ENCODE results near the gene CSNK1A1L.

The CSNK1A1L gene

DNA sequence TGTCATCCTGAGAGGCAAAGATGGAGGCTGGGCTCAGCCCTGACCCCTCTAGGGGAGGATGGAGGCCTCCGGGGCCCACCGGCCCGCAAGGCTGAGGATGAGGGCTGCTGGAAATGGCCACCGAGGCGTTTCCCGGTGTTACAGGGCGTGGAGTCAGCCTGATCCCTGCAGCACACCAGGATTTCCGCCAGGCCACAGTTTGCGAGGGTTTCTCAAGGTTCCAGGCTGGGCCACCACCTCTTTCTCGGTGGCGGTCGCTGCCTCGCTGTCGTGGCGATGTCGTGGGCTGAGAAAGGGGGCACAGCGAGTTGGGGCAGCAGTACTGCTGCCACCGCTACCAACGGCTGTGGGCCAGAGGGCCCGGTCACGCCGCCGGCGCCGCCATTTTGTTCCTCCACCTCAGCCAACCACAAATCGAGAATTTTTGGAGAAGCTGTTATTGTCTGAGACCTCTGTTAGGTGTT lies at the start of gene CSNK1A1L:
TSS of gene CSNK1A1L (minus strand) at position 414 of the 464 bp plus-strand sequence. CDS start at position 6, 408 bp downstream.
- Histone ChIP-seq H3K27ac (ENCODE audit: low read depth, low read length) (no peak within 1 kb of the TSS), H3K36me3 (ENCODE audit: control insufficient read depth, insufficient read depth, low read length) (no peaks in the 10 kb centered on the region), H3K4me3 (ENCODE audit: low read length) (no peak within 1 kb of the TSS), H3K4me1 (ENCODE audit: control insufficient read depth, insufficient read depth, low read length) (no peaks in the 10 kb centered on the region), H3K9ac (ENCODE audit: low read length) (no peak within 1 kb of the TSS), H3K27me3 (ENCODE audit: control insufficient read depth, insufficient read depth, low read length) (no peaks in the 10 kb centered on the region)

DNA sequence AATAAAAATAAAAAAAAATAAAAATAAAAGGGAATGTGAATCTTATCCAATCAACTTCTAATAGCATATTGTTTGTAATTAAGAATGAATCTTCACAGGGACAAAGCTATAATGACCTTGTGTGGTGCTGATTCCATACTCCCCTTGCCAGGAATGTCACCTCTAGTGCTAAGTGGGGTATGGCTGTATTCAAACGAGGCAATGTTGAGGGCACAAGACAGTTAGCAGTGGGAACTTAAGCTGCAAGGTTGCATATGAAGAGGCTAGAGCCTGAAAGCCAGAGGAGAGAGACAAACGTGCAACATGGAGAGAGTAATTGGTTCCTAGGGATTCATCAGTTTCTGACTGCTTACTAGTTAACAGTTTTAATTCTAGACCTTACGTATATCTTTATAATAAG lies 43.9 kb upstream of the CSNK1A1L start:
- H3K9ac ChIP-seq (ENCODE audit: low read length) = no peak overlapping the region
- no peak overlapping the region for H3K4me3 ChIP-seq (ENCODE audit: low read length)
- H3K36me3 ChIP-seq (ENCODE audit: control insufficient read depth, insufficient read depth, low read length) = no peaks in the 10 kb centered on the region
- no peaks in the 10 kb centered on the region for H3K4me1 ChIP-seq (ENCODE audit: control insufficient read depth, insufficient read depth, low read length)
- no peaks in the 10 kb centered on the region for H3K27me3 ChIP-seq (ENCODE audit: control insufficient read depth, insufficient read depth, low read length)
- H3K27ac ChIP-seq (ENCODE audit: low read depth, low read length) = no peak overlapping the region

GRCh38 chr13:37148501-37148900 lies 43.0 kb upstream of the CSNK1A1L start:
- no peak overlapping the region for H3K4me3 ChIP-seq (ENCODE audit: low read length)
- H3K9ac ChIP-seq (ENCODE audit: low read length) = no peak overlapping the region
- H3K4me1 ChIP-seq (ENCODE audit: control insufficient read depth, insufficient read depth, low read length) = no peaks in the 10 kb centered on the region

GRCh38 chr13:37144661-37145060 lies 39.2 kb upstream of the CSNK1A1L start:
- Histone ChIP-seq H3K36me3 (ENCODE audit: control insufficient read depth, insufficient read depth, low read length) (no peaks in the 10 kb centered on the region), H3K27ac (ENCODE audit: low read depth, low read length) (no peak overlapping the region), H3K9ac (ENCODE audit: low read length) (no peak overlapping the region), H3K27me3 (ENCODE audit: control insufficient read depth, insufficient read depth, low read length) (no peaks in the 10 kb centered on the region), H3K4me3 (ENCODE audit: low read length) (no peak overlapping the region), H3K4me1 (ENCODE audit: control insufficient read depth, insufficient read depth, low read length) (no peaks in the 10 kb centered on the region)

More at GRCh38 chr13:37148501-37148900, 43.0 kb upstream of the CSNK1A1L start:
- H3K27ac ChIP-seq (ENCODE audit: low read depth, low read length) = no peak overlapping the region
- no peaks in the 10 kb centered on the region for H3K36me3 ChIP-seq (ENCODE audit: control insufficient read depth, insufficient read depth, low read length)
- no peaks in the 10 kb centered on the region for H3K27me3 ChIP-seq (ENCODE audit: control insufficient read depth, insufficient read depth, low read length)

DNA sequence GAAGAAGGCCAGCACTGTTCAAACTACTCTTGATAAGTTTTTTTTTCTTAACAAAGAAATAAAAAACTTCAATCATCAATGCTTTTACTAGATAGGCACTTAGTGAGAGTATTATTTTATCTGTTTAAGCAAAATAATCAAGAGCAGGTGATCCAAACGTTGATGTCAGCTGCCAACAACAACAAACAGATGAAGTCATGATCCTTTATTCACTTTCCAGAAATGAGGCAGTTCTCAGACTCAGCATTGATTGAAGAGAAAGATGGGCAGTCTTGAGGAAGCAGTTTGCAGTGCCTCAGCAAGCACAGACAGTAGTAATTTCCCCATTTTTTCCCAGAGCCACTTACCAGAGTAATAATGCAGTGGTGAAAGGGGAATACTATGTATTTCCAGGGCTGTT lies 38.4 kb upstream of the CSNK1A1L start:
- H3K4me1 ChIP-seq (ENCODE audit: control insufficient read depth, insufficient read depth, low read length) = no peaks in the 10 kb centered on the region
- no peak overlapping the region for H3K4me3 ChIP-seq (ENCODE audit: low read length)
- no peaks in the 10 kb centered on the region for H3K27me3 ChIP-seq (ENCODE audit: control insufficient read depth, insufficient read depth, low read length)
- H3K36me3 ChIP-seq (ENCODE audit: control insufficient read depth, insufficient read depth, low read length) = no peaks in the 10 kb centered on the region
- no peak overlapping the region for H3K27ac ChIP-seq (ENCODE audit: low read depth, low read length)
- no peak overlapping the region for H3K9ac ChIP-seq (ENCODE audit: low read length)

- no peaks in the 10 kb centered on the region for H3K36me3 ChIP-seq (ENCODE audit: control insufficient read depth, insufficient read depth, low read length)
- H3K27me3 ChIP-seq (ENCODE audit: control insufficient read depth, insufficient read depth, low read length) = no peaks in the 10 kb centered on the region
- no peak overlapping the region for H3K27ac ChIP-seq (ENCODE audit: low read depth, low read length)
- no peak overlapping the region for H3K9ac ChIP-seq (ENCODE audit: low read length)
- no peaks in the 10 kb centered on the region for H3K4me1 ChIP-seq (ENCODE audit: control insufficient read depth, insufficient read depth, low read length)
- H3K4me3 ChIP-seq (ENCODE audit: low read length) = no peak overlapping the region
These were observed 37.4 kb upstream of the CSNK1A1L start for GRCh38 chr13:37142877-37143276.

- H3K9ac ChIP-seq (ENCODE audit: low read length) = no peak overlapping the region
- no peak overlapping the region for H3K4me3 ChIP-seq (ENCODE audit: low read length)
- H3K27ac ChIP-seq (ENCODE audit: low read depth, low read length) = no peak overlapping the region
- no peaks in the 10 kb centered on the region for H3K27me3 ChIP-seq (ENCODE audit: control insufficient read depth, insufficient read depth, low read length)
- H3K4me1 ChIP-seq (ENCODE audit: control insufficient read depth, insufficient read depth, low read length) = no peaks in the 10 kb centered on the region
- H3K36me3 ChIP-seq (ENCODE audit: control insufficient read depth, insufficient read depth, low read length) = no peaks in the 10 kb centered on the region
These were observed 35.5 kb upstream of the CSNK1A1L start for GRCh38 chr13:37141011-37141410.

DNA sequence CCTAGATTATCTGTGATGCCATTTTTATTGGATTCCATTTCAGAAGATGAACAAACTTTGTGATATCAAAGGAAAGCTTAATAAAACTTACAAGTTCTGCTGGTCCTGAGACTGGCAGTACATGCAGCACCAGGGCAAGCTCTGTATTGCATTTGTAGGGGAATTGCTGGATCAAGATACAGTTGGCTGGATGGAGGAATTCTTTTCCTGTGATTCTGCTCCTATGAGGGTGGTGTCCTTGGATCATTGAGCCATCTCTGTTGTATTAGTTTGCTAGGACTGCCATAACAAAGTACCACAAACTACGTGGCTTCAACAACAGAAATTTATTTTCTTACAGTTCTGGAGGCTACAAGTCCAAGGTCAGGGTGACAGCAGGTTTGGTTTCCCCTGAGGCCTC lies 33.9 kb upstream of the CSNK1A1L start:
- no peak overlapping the region for H3K27ac ChIP-seq (ENCODE audit: low read depth, low read length)
- no peaks in the 10 kb centered on the region for H3K4me1 ChIP-seq (ENCODE audit: control insufficient read depth, insufficient read depth, low read length)
- no peak overlapping the region for H3K4me3 ChIP-seq (ENCODE audit: low read length)
- no peak overlapping the region for H3K9ac ChIP-seq (ENCODE audit: low read length)
- H3K36me3 ChIP-seq (ENCODE audit: control insufficient read depth, insufficient read depth, low read length) = no peaks in the 10 kb centered on the region
- H3K27me3 ChIP-seq (ENCODE audit: control insufficient read depth, insufficient read depth, low read length) = no peaks in the 10 kb centered on the region

DNA sequence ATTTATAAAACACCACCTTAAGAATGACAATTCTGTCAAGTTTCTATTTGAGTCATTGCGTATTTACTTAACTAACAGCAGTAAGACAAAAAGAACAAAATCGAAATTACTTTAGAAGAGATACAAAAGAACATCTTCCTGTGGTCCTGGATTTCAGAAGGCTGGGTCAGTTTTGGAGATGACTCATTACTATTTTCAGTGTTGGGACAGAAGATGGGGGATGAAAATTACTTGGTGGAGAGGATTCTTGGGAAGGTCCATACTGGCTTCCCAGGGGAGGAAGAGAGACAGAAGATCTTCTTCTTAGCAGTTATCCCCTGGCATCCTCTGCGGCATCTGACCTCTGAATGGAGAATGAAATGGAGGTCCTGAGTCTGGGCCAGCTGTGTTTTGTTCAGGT lies 33.5 kb upstream of the CSNK1A1L start:
- Histone ChIP-seq H3K27me3 (ENCODE audit: control insufficient read depth, insufficient read depth, low read length) (no peaks in the 10 kb centered on the region), H3K36me3 (ENCODE audit: control insufficient read depth, insufficient read depth, low read length) (no peaks in the 10 kb centered on the region), H3K9ac (ENCODE audit: low read length) (no peak overlapping the region), H3K4me1 (ENCODE audit: control insufficient read depth, insufficient read depth, low read length) (no peaks in the 10 kb centered on the region), H3K27ac (ENCODE audit: low read depth, low read length) (no peak overlapping the region), H3K4me3 (ENCODE audit: low read length) (no peak overlapping the region)

- no peak overlapping the region for H3K4me3 ChIP-seq (ENCODE audit: low read length)
- no peak overlapping the region for H3K27ac ChIP-seq (ENCODE audit: low read depth, low read length)
- no peak overlapping the region for H3K9ac ChIP-seq (ENCODE audit: low read length)
- no peaks in the 10 kb centered on the region for H3K36me3 ChIP-seq (ENCODE audit: control insufficient read depth, insufficient read depth, low read length)
- no peaks in the 10 kb centered on the region for H3K27me3 ChIP-seq (ENCODE audit: control insufficient read depth, insufficient read depth, low read length)
- no peaks in the 10 kb centered on the region for H3K4me1 ChIP-seq (ENCODE audit: control insufficient read depth, insufficient read depth, low read length)
These were observed 32.7 kb upstream of the CSNK1A1L start for GRCh38 chr13:37138169-37138568.

- no peaks in the 10 kb centered on the region for H3K36me3 ChIP-seq (ENCODE audit: control insufficient read depth, insufficient read depth, low read length)
- no peaks in the 10 kb centered on the region for H3K27me3 ChIP-seq (ENCODE audit: control insufficient read depth, insufficient read depth, low read length)
- no peak overlapping the region for H3K4me3 ChIP-seq (ENCODE audit: low read length)
- no peak overlapping the region for H3K27ac ChIP-seq (ENCODE audit: low read depth, low read length)
- H3K9ac ChIP-seq (ENCODE audit: low read length) = no peak overlapping the region
- no peaks in the 10 kb centered on the region for H3K4me1 ChIP-seq (ENCODE audit: control insufficient read depth, insufficient read depth, low read length)
These were observed 31.2 kb upstream of the CSNK1A1L start for GRCh38 chr13:37136633-37137032.

- no peaks in the 10 kb centered on the region for H3K4me1 ChIP-seq (ENCODE audit: control insufficient read depth, insufficient read depth, low read length)
- H3K27ac ChIP-seq (ENCODE audit: low read depth, low read length) = no peak overlapping the region
- no peak overlapping the region for H3K4me3 ChIP-seq (ENCODE audit: low read length)
- no peak overlapping the region for H3K9ac ChIP-seq (ENCODE audit: low read length)
- no peaks in the 10 kb centered on the region for H3K27me3 ChIP-seq (ENCODE audit: control insufficient read depth, insufficient read depth, low read length)
- no peaks in the 10 kb centered on the region for H3K36me3 ChIP-seq (ENCODE audit: control insufficient read depth, insufficient read depth, low read length)
These were observed 30.7 kb upstream of the CSNK1A1L start for GRCh38 chr13:37136187-37136586.

GRCh38 chr13:37134411-37135041 lies 29.1 kb upstream of the CSNK1A1L start:
- H3K36me3 ChIP-seq (ENCODE audit: control insufficient read depth, insufficient read depth, low read length) = no peaks in the 10 kb centered on the region
- no peak overlapping the region for H3K27ac ChIP-seq (ENCODE audit: low read depth, low read length)
- H3K9ac ChIP-seq (ENCODE audit: low read length) = no peak overlapping the region
- no peaks in the 10 kb centered on the region for H3K27me3 ChIP-seq (ENCODE audit: control insufficient read depth, insufficient read depth, low read length)
- no peaks in the 10 kb centered on the region for H3K4me1 ChIP-seq (ENCODE audit: control insufficient read depth, insufficient read depth, low read length)
- H3K4me3 ChIP-seq (ENCODE audit: low read length) = no peak overlapping the region
